HS-5 (cell line): ENCODE results near the gene TMEM30B.
A peak's percentile ranks its signal among the peaks of the same experiment; 100 is the strongest.
"Not testable (repeated sequence)": the region's sequence is repeated elsewhere in the genome, so short reads cannot be mapped to it uniquely, and the experiment has no call there.

Experiments
- DNase-seq: peaks from one replicate; pipeline ENCODE4 v3.0.0-alpha.2; 2012; ENCODE audit warnings: low read depth

The TMEM30B gene

GRCh38 chr14:61266436-61266835 lies 14.7 kb downstream of the TMEM30B start:
- DNase-seq, result no peak

GRCh38 chr14:61264651-61265050 lies 16.5 kb downstream of the TMEM30B start:
- DNase-seq, result no peak

- DNase-seq, result no peak
These were observed 17.0 kb downstream of the TMEM30B start for GRCh38 chr14:61264010-61264571.

GRCh38 chr14:61262082-61262481 lies 19.1 kb downstream of the TMEM30B start:
- no peak for DNase-seq

- DNase-seq, result no peak
These were observed 20.0 kb downstream of the TMEM30B start for GRCh38 chr14:61260939-61261776.

- DNase-seq, result peak; percentile 13
These were observed 22.2 kb downstream of the TMEM30B start for GRCh38 chr14:61258985-61259384.

GRCh38 chr14:61257469-61258057 lies 23.6 kb downstream of the TMEM30B start:
- DNase-seq, result no peak

GRCh38 chr14:61256826-61257468 lies 24.2 kb downstream of the TMEM30B start:
- DNase-seq, result no peak

- no peak for DNase-seq
These were observed 25.2 kb downstream of the TMEM30B start for GRCh38 chr14:61255968-61256367.

- DNase-seq, result no peak
These were observed 26.2 kb downstream of the TMEM30B start for GRCh38 chr14:61254808-61255526.

GRCh38 chr14:61253064-61253738 lies 27.9 kb downstream of the TMEM30B start:
- no peak for DNase-seq

GRCh38 chr14:61252369-61253063 lies 28.6 kb downstream of the TMEM30B start:
- DNase-seq, result peak; percentile 88

GRCh38 chr14:61250063-61250462 lies 31.1 kb downstream of the TMEM30B start:
- no peak for DNase-seq

- peak; percentile 23 for DNase-seq
These were observed 33.2 kb downstream of the TMEM30B start for GRCh38 chr14:61247935-61248334.

- DNase-seq, result no peak
These were observed 34.4 kb downstream of the TMEM30B start for GRCh38 chr14:61246721-61247120.

- DNase-seq, result no peak
These were observed 37.1 kb downstream of the TMEM30B start for GRCh38 chr14:61244009-61244408.

GRCh38 chr14:61240206-61240605 lies 40.9 kb downstream of the TMEM30B start:
- DNase-seq, result no peak

- not testable (repeated sequence) for DNase-seq
These were observed 41.9 kb downstream of the TMEM30B start for GRCh38 chr14:61239285-61239684.

GRCh38 chr14:61238611-61239245 lies 42.4 kb downstream of the TMEM30B start:
- no peak for DNase-seq

GRCh38 chr14:61234215-61234916 lies 46.8 kb downstream of the TMEM30B start:
- no peak for DNase-seq
